GM12878 (cell line): ENCODE results near the gene EPB41. TPM values are rescaled to one million over a fixed set of nuclear protein-coding genes. Genes with fewer than 3 reads are reported as not detected.

Experiments
- BCL11A ChIP-seq: IDR thresholded peaks from 2 replicates; pipeline ENCODE4 v1.6.1; 2011; ENCODE audit warnings: low read depth, low read length
- BRCA1 ChIP-seq: IDR thresholded peaks from 2 replicates; pipeline ENCODE4 v1.6.1; 2011; ENCODE audit warnings: low read depth, low read length, improper control_type of control experiment
- ESRRA ChIP-seq: IDR thresholded peaks from 2 replicates; pipeline ENCODE4 v1.6.1; 2012; ENCODE audit warnings: mild to moderate bottlenecking, low read length, improper control_type of control experiment
- FOXK2 ChIP-seq: fragments of 450-650 bp; IDR thresholded peaks from 2 replicates; pipeline ENCODE4 v1.6.1; 2017; ENCODE audit warnings: mild to moderate bottlenecking, moderate library complexity
- MTA3 ChIP-seq: IDR thresholded peaks from 2 replicates; pipeline ENCODE4 v1.6.1; 2012; ENCODE audit warnings: low read length, inconsistent platforms, borderline replicate concordance
- NFYA ChIP-seq: IDR thresholded peaks from 2 replicates; pipeline ENCODE4 v1.6.1; 2011; ENCODE audit warnings: low read depth, mild to moderate bottlenecking, low read length, improper control_type of control experiment, borderline replicate concordance
- POU2F2 ChIP-seq: IDR thresholded peaks from 3 replicates; pipeline ENCODE4 v1.6.1; 2011; ENCODE audit warnings: low read depth, mild to moderate bottlenecking, low read length, borderline replicate concordance
- RAD21 ChIP-seq: IDR thresholded peaks from 2 replicates; pipeline ENCODE4 v1.6.1; 2011; ENCODE audit warnings: mild to moderate bottlenecking, low read depth, low read length, moderate library complexity; ENCODE audit not compliant: insufficient read depth
- ZNF274 ChIP-seq: IDR thresholded peaks from one replicate; pipeline ENCODE4 v1.8.0; 2011; ENCODE audit not compliant: insufficient read length, insufficient read depth
- ZNF622 ChIP-seq: fragments of 450-650 bp; IDR thresholded peaks from 2 replicates; pipeline ENCODE4 v1.6.1; 2017; ENCODE audit warnings: mild to moderate bottlenecking, inconsistent platforms
- ZZZ3 ChIP-seq: IDR thresholded peaks from 2 replicates; pipeline ENCODE4 v1.6.1; 2011; ENCODE audit warnings: low read depth; ENCODE audit not compliant: control insufficient read depth, insufficient read length
- polyA plus RNA-seq, 11 experiments: library from polyadenylated mRNA; depleted of rRNA in 4 of 11; unstranded in 6 of 11; stranded (reverse) in 5 of 11; fragments of >200 nt; fragmentation: Nextera tagmentation in 4 of 11; fragmentation: Illumina TruSeq in 1 of 11; extraction: Ambion mirVana in 4 of 11; extraction: Trizol in 1 of 11; gene quantifications; 1 replicate in 1 of 11; 2 replicates in 10 of 11; pipeline versions ENCODE4 v1.2.1 to v1.2.3, GENCODE V29; 2011 to 2016; ENCODE audit warnings: inconsistent platforms in 2 of 11, missing spikeins in 2 of 11, low read depth in 1 of 11
- total RNA-seq, 4 experiments: library from RNA; depleted of rRNA in 3 of 4; stranded (reverse); fragments of >200 nt in 3 of 4; fragmentation: Illumina TruSeq in 1 of 4; extraction: Trizol in 1 of 4; gene quantifications; 2 replicates each; pipeline versions ENCODE4 v1.2.1 to v1.2.3, GENCODE V29; 2013 to 2021
- TF ChIP-seq, protein P1 (sequence below): fragments of 450-650 bp; IDR thresholded peaks from 2 replicates; pipeline ENCODE4 v1.6.1; 2016; ENCODE audit warnings: mild to moderate bottlenecking, moderate library complexity, borderline replicate concordance
- TF ChIP-seq, protein P2 (sequence below): IDR thresholded peaks from 2 replicates; pipeline ENCODE4 v1.6.1; 2011; ENCODE audit warnings: low read depth, low read length, improper control_type of control experiment, borderline replicate concordance
- TF ChIP-seq, protein P3 (sequence below): IDR thresholded peaks from 2 replicates; pipeline ENCODE4 v1.6.1; 2012; ENCODE audit warnings: low read depth, low read length, improper control_type of control experiment
- TF ChIP-seq, protein P4 (sequence below): IDR thresholded peaks from 2 replicates; pipeline ENCODE4 v1.6.1; 2012; ENCODE audit warnings: improper control_type of control experiment, low read depth, low read length; ENCODE audit not compliant: insufficient replicate concordance

EPB41 gene
- total and polyA plus RNA-seq, 10 of the 15 experiments (the other 5 are each of a cell fraction or from before 2014, with no cell fraction given): 1.1 to 77.6 (median 58.8) TPM

DNA sequence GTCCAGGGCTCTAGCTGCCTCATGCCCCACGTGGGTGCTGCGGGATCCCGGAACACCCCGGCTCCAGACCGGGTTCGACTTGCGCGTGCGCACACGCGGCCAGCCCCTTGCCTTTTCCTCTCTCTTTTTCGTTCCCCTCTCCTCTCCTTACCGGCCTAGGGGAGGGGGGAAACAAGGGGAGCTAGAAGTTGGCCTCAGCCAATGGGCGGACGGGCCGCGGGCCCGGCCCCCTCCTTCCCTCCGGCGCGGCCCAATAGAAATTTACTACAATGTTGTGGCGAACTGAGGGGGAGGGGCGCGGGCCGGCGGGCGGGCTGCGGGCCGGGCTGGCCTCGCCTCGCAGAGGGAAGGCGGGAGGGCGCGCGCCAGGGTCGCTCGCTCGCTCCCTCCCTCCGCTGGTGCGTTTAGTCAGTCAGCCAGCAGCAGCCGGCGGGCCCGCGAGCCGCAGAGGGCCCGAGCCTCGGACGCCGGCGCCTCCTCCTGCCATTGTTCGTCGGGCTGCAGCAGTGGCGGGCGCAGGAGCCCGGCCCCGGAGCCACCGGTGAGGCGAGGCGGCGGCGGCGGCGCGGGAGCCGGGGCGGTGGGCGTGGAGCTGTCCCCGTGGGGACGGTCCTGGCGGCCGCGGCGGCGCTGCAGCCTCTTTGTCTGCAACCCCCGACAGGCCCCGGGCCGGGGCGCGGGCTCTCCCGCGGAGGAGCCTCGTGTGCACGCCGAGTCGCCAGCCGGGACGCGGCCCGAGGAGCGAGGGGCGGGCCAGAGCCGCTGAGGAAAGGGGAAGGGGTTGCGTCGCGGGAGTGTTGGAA lies at the start of gene EPB41 (continued):
- TF ChIP-seq ZNF274 (no peak), FOXK2 (peak; percentile 33; the same call in 1 of the 2 replicates), MTA3 (no peak), NFYA (no peak), ESRRA (no peak), BRCA1 (no peak), ZNF622 (no peak), BCL11A (no peak), POU2F2 (no peak), RAD21 (no peak), ZZZ3 (no peak)
- TF ChIP-seq, protein P1, sequence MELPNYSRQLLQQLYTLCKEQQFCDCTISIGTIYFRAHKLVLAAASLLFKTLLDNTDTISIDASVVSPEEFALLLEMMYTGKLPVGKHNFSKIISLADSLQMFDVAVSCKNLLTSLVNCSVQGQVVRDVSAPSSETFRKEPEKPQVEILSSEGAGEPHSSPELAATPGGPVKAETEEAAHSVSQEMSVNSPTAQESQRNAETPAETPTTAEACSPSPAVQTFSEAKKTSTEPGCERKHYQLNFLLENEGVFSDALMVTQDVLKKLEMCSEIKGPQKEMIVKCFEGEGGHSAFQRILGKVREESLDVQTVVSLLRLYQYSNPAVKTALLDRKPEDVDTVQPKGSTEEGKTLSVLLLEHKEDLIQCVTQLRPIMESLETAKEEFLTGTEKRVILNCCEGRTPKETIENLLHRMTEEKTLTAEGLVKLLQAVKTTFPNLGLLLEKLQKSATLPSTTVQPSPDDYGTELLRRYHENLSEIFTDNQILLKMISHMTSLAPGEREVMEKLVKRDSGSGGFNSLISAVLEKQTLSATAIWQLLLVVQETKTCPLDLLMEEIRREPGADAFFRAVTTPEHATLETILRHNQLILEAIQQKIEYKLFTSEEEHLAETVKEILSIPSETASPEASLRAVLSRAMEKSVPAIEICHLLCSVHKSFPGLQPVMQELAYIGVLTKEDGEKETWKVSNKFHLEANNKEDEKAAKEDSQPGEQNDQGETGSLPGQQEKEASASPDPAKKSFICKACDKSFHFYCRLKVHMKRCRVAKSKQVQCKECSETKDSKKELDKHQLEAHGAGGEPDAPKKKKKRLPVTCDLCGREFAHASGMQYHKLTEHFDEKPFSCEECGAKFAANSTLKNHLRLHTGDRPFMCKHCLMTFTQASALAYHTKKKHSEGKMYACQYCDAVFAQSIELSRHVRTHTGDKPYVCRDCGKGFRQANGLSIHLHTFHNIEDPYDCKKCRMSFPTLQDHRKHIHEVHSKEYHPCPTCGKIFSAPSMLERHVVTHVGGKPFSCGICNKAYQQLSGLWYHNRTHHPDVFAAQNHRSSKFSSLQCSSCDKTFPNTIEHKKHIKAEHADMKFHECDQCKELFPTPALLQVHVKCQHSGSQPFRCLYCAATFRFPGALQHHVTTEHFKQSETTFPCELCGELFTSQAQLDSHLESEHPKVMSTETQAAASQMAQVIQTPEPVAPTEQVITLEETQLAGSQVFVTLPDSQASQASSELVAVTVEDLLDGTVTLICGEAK: no peak
- TF ChIP-seq, protein P2, sequence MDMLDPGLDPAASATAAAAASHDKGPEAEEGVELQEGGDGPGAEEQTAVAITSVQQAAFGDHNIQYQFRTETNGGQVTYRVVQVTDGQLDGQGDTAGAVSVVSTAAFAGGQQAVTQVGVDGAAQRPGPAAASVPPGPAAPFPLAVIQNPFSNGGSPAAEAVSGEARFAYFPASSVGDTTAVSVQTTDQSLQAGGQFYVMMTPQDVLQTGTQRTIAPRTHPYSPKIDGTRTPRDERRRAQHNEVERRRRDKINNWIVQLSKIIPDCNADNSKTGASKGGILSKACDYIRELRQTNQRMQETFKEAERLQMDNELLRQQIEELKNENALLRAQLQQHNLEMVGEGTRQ: peak; percentile 32; the same call in 1 of the 2 replicates
- TF ChIP-seq, protein P3, sequence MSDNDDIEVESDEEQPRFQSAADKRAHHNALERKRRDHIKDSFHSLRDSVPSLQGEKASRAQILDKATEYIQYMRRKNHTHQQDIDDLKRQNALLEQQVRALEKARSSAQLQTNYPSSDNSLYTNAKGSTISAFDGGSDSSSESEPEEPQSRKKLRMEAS: peak; percentile 49
- TF ChIP-seq, protein P4, sequence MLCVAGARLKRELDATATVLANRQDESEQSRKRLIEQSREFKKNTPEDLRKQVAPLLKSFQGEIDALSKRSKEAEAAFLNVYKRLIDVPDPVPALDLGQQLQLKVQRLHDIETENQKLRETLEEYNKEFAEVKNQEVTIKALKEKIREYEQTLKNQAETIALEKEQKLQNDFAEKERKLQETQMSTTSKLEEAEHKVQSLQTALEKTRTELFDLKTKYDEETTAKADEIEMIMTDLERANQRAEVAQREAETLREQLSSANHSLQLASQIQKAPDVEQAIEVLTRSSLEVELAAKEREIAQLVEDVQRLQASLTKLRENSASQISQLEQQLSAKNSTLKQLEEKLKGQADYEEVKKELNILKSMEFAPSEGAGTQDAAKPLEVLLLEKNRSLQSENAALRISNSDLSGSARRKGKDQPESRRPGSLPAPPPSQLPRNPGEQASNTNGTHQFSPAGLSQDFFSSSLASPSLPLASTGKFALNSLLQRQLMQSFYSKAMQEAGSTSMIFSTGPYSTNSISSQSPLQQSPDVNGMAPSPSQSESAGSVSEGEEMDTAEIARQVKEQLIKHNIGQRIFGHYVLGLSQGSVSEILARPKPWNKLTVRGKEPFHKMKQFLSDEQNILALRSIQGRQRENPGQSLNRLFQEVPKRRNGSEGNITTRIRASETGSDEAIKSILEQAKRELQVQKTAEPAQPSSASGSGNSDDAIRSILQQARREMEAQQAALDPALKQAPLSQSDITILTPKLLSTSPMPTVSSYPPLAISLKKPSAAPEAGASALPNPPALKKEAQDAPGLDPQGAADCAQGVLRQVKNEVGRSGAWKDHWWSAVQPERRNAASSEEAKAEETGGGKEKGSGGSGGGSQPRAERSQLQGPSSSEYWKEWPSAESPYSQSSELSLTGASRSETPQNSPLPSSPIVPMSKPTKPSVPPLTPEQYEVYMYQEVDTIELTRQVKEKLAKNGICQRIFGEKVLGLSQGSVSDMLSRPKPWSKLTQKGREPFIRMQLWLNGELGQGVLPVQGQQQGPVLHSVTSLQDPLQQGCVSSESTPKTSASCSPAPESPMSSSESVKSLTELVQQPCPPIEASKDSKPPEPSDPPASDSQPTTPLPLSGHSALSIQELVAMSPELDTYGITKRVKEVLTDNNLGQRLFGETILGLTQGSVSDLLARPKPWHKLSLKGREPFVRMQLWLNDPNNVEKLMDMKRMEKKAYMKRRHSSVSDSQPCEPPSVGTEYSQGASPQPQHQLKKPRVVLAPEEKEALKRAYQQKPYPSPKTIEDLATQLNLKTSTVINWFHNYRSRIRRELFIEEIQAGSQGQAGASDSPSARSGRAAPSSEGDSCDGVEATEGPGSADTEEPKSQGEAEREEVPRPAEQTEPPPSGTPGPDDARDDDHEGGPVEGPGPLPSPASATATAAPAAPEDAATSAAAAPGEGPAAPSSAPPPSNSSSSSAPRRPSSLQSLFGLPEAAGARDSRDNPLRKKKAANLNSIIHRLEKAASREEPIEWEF: no peak
